HG03378 (cell line): ENCODE data around the gene TMEM125.

ENCODE experiments used
- ATAC-seq: cut with Tn5 transposase; IDR thresholded peaks from one replicate; pipeline ENCODE4 v1.9.1; 2021; ENCODE audit warnings: mild to moderate bottlenecking, moderate library complexity; ENCODE audit not compliant: unreplicated experiment

TMEM125 gene

DNA sequence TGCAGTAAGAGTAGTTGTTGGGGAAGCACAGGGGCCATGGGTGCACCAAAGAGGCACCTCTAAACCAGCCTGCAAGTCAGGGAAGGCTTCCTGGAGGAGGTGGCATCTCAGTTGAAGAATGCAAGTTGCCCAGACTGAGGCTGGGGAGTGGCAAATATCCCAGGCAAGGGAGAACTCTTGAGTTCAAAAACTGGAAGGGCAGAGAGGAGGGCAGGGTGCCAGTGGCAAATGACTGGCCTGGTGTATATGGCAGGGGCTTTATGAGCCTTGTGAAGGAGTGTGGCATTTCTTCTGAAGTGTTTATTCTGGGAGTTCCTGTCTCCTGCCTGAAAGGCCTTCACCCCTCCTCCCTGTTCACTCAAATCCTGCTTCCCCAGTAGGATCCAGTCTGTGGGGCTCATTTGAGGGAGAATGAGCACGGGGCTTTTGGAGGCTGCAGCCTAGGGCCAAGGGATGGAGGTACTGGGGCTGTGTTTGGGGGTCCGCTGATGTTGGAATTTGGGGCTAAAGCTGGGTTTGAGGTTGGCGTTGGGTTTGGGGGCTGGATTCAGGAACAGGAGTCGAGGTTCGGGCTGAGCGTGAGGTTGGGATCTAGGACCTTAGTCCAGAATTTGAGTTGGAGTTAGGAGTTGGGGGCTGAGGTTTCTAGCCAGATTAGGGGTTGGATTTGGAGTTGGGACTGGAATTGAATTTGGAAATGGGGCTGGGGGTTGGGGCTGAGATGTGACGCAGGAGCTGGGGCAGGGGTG is at the start of gene TMEM125:
Gene TMEM125, plus strand, starts transcription at position 357 of the 749 bp plus-strand sequence. CDS start 2,740 bp downstream, outside the sequence.
- ATAC-seq = no peak

- ATAC-seq = peak; percentile 70
Observed at GRCh38 chr1:43220905-43221778, 48.6 kb upstream of the TMEM125 start.

GRCh38 chr1:43221797-43222196 is 48.0 kb upstream of the TMEM125 start:
- no peak for ATAC-seq

DNA sequence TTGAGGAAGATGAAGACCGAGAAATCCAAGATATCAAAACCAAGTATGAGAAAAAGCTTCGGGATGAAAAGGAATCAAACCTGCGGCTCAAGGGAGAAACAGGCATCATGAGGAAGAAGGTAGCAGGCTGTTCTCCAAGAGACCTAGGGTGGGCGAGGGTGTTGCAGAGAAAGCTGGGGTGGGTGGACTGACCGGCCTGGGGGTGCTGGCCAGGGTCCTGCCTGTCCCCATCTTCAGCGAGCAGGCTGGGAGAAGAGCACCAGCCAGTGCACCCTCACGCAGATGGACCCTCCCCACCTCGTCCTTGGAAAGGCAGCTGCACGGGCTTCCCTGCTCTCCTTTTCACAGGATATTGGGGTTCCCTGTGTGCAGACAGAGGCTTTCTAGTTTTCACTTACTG is 46.9 kb upstream of the TMEM125 start:
- no peak for ATAC-seq

DNA sequence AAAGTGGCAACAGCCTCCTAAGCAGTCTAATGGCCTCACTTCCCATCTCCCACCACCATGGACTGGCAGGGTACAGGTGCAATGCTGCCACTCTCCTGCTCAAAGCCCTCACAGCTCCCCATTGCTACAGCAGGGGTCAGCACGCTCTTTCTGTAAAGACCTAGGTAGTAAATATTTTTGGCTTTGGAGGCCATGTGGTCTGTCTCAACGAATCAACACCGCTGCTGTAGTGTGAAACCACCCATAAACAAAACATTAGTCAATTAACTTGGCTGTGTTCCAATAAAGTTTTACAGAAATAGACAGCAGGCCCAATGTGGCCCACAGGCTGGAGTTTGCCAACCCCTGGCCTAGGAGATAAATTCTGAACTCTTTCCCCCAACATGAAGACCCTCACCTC is 44.6 kb upstream of the TMEM125 start:
- ATAC-seq = no peak

DNA sequence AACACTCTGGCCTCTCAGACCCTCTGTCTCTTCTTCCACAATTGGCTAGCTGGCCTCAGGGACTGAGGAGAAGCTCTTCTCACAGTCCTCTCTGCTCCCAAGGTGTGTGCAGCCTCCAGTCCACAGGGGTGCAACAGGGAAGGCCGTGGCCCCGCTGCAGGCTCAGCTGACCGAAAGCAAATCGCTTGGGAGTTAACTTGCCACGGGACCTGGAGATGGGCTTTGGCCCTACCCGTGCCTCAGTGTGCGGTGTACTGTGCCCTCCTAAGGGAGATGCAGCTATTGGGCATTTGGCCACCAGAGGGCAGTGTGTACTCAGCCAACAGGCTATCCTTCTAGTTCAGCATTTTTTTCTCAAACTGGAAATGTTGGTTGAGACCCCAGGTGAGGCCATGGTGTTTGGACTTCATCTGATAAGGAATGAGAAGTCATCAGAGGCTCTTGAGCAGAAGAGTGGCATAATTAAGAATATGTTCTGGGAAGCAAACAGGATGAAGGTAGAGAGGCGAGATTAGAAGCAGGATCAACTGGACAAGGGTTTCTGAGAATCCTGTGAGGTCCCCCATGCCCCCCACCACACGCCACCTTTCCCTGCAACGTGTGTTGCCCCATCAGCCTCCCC is 42.5 kb upstream of the TMEM125 start:
- no peak for ATAC-seq

GRCh38 chr1:43229826-43230780 is 39.7 kb upstream of the TMEM125 start:
- ATAC-seq = no peak

DNA sequence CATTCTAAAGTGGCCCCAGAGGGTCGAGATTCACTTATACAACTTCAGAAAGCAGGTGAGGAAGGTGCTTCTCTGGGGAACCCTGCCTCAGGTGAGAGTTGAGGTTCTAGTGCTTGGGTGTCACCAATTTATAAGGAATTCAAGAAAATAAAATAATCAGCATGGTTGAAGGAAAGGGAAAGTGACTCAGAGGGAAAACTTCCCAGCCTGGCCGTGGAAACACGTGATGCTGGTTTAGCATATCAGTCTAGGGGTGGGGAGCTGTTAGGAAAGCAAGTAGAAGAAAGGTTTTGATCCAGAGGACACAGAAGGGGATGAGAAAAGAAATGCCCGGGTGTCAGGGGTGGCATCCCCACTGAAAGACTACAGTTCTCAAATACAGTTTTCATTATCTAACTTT is 37.7 kb upstream of the TMEM125 start:
- no peak for ATAC-seq

- ATAC-seq = no peak
Observed at GRCh38 chr1:43232482-43232881, 37.3 kb upstream of the TMEM125 start.

DNA sequence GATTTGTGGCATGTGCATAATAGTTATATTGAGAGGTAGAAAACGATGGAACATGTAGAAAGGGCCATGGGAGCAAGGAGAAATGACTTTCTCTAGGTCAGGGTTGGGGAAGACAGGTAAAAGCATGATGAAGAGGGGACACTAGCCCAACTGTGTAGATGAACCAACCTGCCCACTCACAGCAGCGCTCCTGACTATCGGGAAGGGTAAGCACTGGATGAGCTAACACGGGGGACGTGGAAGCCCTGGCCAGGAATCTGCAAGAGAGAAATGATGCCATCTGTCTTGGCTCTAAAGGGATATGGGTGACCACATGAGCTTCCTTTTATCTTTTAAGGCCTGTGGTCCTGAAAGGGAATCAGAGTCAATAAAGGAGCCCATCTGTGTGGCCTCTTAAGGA is 36.2 kb upstream of the TMEM125 start:
- ATAC-seq = no peak

GRCh38 chr1:43234267-43234666 is 35.5 kb upstream of the TMEM125 start:
- ATAC-seq = no peak

GRCh38 chr1:43235040-43235439 is 34.7 kb upstream of the TMEM125 start:
- no peak for ATAC-seq

DNA sequence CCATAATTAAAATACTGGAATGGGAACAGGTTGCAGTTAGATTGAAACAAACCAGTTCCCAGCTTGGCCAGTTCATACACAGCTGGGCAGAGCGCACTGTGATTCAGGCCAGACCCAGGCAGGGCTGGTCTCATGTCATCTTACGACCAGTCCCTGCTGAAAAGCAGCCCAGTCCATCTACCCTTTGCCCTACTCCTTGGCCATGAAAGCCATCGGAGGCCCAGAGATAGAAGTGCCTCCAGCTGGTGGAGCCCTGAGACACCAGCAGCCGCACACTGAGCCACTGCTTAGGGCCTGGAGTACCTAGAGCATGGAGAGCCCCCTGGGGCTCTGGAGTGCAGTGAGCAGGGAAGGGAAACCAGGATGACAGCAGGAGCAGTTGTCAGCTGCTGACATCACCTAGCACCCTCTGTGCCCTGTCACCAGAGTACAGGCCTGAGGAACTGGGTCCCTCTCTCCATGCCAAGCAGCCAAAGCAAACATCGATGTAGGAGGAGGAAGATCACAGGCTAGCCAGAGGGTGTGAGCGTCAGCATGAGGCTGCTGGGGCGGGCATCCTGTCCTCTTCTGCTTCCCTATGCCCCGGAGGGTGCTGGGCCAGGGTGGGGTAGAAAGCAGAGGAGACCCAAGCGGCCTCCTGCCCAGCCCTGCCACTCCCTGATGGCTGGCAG is 34.2 kb upstream of the TMEM125 start:
- ATAC-seq = no peak

GRCh38 chr1:43237121-43237520 is 32.7 kb upstream of the TMEM125 start:
- ATAC-seq = no peak

- no peak for ATAC-seq
Observed at GRCh38 chr1:43238085-43238484, 31.7 kb upstream of the TMEM125 start.

GRCh38 chr1:43238991-43239469 is 30.8 kb upstream of the TMEM125 start:
- no peak for ATAC-seq

DNA sequence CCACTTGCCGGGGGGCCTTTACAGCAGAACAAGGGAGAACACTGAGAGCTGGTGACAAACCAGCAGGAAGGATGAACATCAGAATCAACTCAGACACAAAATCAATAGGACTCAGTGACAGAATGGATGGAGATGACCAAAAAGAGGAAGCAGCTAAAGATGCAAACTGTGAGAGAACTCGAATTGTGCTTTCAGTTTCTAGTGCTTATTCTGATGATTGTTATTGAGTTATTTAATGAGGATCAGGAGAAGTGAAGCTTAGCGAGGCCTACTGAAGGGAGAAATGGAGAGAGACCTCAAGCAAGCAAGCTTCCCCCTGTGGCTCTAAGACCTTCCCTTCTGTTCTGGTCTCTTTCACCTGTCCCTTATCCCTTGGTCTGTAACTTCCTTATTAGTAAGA is 30.3 kb upstream of the TMEM125 start:
- peak; percentile 67 for ATAC-seq

DNA sequence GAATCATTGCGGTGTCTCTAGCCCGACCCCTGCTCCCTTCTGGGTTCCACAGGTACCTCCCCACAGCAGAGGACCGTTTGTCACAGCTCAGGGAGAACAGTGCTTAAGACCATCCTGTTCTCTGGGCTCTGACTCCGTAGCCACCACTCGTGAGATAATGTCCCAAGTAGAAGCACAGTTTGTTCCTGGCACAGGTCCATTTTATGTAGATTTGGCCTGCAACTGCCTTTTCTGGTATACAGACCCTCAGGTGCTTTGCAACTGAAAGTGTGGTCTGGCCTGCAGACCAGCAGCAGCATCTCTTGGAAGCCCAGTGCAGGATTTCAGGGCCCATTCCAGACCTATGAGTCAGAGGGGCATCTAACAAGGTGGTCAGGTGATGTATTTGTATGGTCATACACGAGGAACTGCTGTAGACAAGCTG is 28.4 kb upstream of the TMEM125 start:
- no peak for ATAC-seq

DNA sequence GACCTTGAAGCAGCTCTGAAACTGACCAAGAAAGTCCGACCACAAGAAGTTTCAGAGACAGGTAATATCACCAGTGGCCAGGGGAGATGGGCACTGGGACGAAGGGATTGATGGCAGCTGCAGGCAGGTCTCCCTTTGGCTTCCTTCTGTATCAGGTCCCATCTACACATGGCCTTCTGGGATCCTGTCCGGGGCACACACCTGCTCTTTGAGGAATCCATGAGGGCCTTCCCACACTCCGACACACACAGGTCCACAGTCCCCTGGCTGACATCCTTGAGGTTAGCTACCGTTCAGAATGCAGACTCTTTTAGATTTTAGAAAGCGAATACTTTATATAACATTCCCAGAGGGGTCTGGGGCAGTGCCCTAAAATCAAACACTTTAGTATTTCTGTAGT is 26.5 kb upstream of the TMEM125 start:
- ATAC-seq = no peak
